Stimulated activated effector memory CD8-positive, alpha-beta T cell treated with anti-CD3 and anti-CD28 coated beads, Interleukin-12 subunit alpha, Interleukin-12 subunit beta, amount 100 ng/mL, for 72 hours (primary cell): ENCODE data around the gene FGF12.

ENCODE experiments used
- ATAC-seq: fragments of 150-1000 bp; cut with Tn5 transposase; 2 replicates; pipeline ENCODE4 v1.10.0; 2021
- DNase-seq, 2 donors: peaks; one replicate each; pipeline ENCODE4 v3.0.0; 2021 to 2022; ENCODE audit warnings: low spot score in 2 of 2
- H3K27ac Mint-ChIP-seq: one replicate; pipeline ENCODE4 v1.8.0; 2022; ENCODE audit warnings: mild to moderate bottlenecking, mixed read lengths
- H3K36me3 Mint-ChIP-seq: one replicate; pipeline ENCODE4 v1.8.0; 2022; ENCODE audit warnings: mild to moderate bottlenecking, mixed read lengths
- H3K4me1 Mint-ChIP-seq: one replicate; pipeline ENCODE4 v1.8.0; 2022; ENCODE audit warnings: mixed read lengths
- H3K4me3 Mint-ChIP-seq: one replicate; pipeline ENCODE4 v1.8.0; 2022; ENCODE audit warnings: mild to moderate bottlenecking, mixed read lengths
- H3K9me3 Mint-ChIP-seq: one replicate; pipeline ENCODE4 v1.8.0; 2022; ENCODE audit warnings: mixed read lengths

The FGF12 gene

DNA sequence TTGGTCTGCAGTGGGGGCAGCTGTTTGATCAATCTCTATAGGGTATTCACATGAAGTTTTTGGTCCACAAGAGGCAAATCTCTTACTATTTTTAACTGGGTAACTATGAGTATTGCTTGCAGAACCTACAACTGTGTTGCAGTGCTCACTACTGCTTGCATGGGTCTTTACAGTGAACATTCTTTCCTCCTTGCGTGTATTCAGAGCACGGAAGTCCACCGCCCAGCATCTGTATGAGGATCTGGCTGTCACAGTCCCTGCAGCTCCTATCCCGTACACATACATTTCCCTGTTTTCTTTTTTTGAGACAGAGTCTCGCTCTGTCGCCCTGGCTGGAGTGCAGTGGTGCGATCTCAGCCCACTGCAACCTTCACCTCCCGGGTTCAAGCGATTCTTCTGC lies 449.9 kb downstream of the FGF12 start:
- no peak overlapping the region for H3K4me3 Mint-ChIP-seq
- no peak overlapping the region for H3K27ac Mint-ChIP-seq
- H3K9me3 Mint-ChIP-seq: peaks cover 6% of the 10 kb centered on the region
- no peaks in the 10 kb centered on the region for H3K4me1 Mint-ChIP-seq
- ATAC-seq: no peak
- no peaks in the 10 kb centered on the region for H3K36me3 Mint-ChIP-seq
- DNase-seq: no peak

DNA sequence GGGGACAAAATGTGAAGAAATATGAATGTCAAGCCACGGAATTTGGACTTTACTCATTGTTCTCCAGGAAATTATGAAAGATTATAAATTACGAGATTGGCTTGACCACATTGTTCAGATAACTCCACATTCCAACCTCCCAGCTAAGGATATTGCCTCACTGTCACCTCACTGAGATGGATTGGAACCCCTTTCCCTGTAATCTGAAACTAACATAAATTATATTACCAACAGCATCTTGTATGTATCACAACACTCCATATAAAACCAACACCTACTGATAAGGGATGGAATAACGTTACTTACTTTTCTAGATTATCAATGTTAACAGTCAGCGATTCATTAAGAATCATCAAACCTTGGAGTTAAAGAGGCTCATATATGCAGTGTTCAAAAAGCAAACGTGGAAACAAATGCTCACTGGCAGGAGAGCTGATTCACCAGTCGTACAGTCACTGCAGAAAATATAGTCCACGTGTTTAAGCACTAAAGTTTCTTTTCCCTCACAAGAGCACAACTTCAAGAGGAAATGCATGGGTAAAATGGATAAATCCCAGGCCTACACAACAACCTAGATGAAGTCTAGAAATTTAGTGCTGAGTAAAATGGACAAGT lies 451.5 kb downstream of the FGF12 start:
- H3K4me1 Mint-ChIP-seq: no peaks in the 10 kb centered on the region
- no peak for DNase-seq
- no peak overlapping the region for H3K4me3 Mint-ChIP-seq

DNA sequence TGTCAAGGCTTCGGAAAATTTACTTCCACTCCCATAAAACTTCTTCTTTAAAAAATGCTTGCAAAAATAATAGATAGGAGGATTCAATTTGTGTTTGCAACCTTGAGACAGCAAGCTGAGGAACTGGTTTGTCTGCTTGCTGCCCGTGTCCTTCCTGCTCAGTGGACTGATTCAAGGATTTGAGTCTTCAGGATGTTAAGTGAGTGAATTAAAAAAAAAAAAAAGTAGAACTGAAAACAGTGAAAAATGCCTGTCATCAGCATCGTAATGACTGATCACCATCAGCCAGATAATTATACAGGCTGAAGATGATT lies 453.7 kb downstream of the FGF12 start:
- no peaks in the 10 kb centered on the region for H3K36me3 Mint-ChIP-seq
- H3K4me3 Mint-ChIP-seq: no peak overlapping the region
- no peak overlapping the region for H3K27ac Mint-ChIP-seq
- peaks cover 7% of the 10 kb centered on the region for H3K9me3 Mint-ChIP-seq
- no peak for ATAC-seq
- H3K4me1 Mint-ChIP-seq: no peaks in the 10 kb centered on the region
- DNase-seq: no peak

More for the DNA sequence above, 451.5 kb downstream of the FGF12 start:
- Mint-ChIP-seq H3K27ac (no peak overlapping the region), H3K36me3 (no peaks in the 10 kb centered on the region), H3K9me3 (peaks cover 3% of the 10 kb centered on the region)
- ATAC-seq: no peak

DNA sequence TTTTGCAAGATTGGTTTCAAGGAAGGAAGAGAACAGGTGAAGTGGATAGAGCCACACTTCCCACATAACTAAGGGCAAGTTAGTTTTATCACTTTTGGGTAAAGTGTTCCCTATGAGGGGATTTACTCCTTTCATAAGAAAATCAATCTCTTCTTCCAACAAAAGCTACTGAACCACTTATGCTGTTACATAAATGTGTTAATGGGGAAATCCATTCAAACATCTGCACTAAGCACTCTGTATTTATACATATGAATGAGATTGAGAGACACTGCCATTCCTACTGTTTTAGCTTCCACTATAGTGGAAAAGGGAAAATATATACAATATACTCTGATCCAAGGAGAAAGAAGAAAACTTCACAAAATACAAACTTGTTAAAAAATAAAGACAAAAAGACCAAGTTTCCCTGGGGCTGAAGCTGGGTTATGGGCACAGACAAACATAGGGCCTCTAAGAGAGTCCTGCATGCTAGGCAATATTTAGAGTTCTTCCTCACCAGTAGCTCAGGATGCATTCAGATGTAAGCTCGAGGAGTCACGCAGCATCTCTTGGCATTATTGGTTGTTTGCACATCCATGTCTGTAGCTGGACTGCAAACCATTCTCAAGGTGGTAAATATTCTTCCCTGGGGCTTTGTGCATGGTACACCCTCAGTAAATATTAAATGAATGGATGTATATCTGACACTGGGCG lies 454.2 kb downstream of the FGF12 start:
- ATAC-seq (no peak), DNase-seq (no peak)
- Mint-ChIP-seq H3K4me3 (no peak overlapping the region), H3K27ac (no peak overlapping the region), H3K36me3 (no peaks in the 10 kb centered on the region), H3K9me3 (peaks cover 7% of the 10 kb centered on the region), H3K4me1 (no peaks in the 10 kb centered on the region)

DNA sequence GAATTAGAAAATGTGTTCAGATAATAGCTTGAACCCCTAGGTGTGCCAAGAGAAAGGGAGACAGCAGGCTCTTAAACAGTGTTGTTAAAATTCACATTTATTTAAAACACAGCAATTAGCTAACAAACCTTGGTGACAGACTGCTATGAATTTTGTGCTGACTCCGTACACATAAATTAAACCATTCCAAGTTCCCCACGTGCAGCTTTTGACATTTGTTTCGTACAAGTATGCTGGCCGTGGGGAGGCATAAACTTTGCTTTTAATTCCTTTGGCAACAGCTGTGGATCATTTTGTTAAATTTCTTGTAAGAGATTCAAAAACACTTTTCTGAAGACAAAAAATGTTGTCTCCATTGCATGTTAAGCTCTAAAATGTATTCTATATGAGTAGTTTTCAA lies 465.3 kb downstream of the FGF12 start:
- no peak for DNase-seq
- no peak for ATAC-seq
- Mint-ChIP-seq H3K4me3 (no peak overlapping the region), H3K9me3 (peaks cover 12% of the 10 kb centered on the region), H3K36me3 (no peaks in the 10 kb centered on the region), H3K4me1 (no peaks in the 10 kb centered on the region), H3K27ac (no peak overlapping the region)

DNA sequence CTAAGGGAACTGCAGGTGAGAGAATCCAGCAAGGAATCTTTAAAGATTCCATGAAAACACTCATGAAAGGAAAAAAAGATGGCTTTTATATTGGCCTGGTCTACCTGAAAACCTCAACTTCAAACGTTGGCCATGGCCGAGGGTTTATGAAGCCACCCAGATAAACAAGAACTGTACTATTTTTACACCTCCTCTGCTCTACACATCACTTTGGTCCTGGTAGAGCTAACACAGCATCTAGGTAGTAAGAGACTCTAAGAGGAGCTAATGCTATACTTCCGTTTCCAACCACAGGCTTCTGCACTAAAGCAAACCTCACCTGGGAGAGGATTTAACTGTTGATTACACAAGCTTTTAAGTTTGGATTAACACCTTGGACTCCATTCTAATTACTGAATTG lies 466.2 kb downstream of the FGF12 start:
- Mint-ChIP-seq H3K4me1 (no peaks in the 10 kb centered on the region), H3K27ac (no peak overlapping the region), H3K9me3 (peaks cover 12% of the 10 kb centered on the region), H3K36me3 (no peaks in the 10 kb centered on the region), H3K4me3 (no peak overlapping the region)
- no peak for ATAC-seq
- DNase-seq: no peak

DNA sequence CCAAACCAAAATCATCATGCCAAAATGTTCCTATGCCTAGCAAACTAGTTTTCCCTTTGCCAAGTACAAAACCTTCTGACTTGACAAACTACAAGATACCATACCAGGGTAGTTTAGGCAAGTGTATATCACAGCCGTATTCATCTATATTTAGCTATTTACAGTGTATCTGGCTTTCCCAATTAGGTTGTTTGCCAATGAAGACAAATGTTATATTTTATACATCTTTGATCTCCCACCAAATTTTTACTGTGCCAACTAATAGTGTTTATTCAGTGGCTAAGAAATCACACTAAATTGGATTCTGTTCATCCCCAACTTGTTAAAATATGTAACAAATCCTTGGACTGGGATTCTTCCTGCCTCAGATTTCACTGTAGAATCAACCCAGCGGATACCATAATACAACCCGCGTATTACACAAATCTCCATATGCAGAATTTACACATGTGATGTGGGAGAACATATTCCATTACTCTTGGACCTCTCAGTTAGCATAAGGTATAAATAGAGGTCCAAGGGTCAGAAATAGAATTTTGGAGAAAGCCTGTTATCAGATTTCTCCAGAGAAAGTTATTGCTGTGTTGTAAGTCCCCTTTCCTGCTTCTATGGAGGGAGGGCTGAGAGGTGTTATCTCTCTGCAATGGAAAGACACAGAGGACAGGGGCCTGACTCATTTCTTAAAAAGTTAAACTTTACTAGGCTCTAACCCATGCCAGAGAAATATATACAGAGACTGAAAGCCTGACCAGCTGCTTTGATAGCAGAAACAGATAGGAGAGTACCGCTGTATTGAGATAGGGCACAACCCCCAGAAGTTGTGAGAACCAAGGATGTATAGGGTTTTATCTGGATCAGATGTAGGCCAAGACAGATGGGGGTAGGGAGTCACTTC lies 467.0 kb downstream of the FGF12 start:
- Mint-ChIP-seq H3K4me1 (no peaks in the 10 kb centered on the region), H3K4me3 (no peak overlapping the region)
- no peak for DNase-seq

DNA sequence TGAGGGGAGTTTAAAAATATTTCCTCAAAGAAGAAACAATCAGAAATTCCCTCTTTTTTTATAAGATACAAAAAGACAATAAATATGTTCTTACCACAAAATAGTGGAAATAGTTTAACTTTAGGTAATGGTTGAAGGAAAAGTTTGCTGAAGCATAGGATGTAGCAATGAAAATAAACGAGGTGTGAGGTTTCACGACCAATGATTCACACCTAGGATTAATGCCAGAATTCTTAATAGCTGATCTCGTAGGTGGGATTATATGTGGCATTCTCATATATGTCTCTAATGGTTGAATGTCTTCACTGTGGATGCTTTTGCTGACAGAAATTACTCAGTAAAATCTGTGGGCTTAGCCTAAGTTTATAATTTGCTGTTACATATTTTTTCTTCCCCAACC lies 467.7 kb downstream of the FGF12 start:
- Mint-ChIP-seq H3K9me3 (peaks cover 12% of the 10 kb centered on the region), H3K27ac (no peak overlapping the region), H3K36me3 (no peaks in the 10 kb centered on the region), H3K4me1 (no peaks in the 10 kb centered on the region), H3K4me3 (no peak overlapping the region)
- ATAC-seq (no peak), DNase-seq (no peak)

More for the DNA sequence above, 467.0 kb downstream of the FGF12 start:
- no peaks in the 10 kb centered on the region for H3K36me3 Mint-ChIP-seq
- ATAC-seq: no peak
- H3K9me3 Mint-ChIP-seq: peaks cover 12% of the 10 kb centered on the region
- no peak overlapping the region for H3K27ac Mint-ChIP-seq

DNA sequence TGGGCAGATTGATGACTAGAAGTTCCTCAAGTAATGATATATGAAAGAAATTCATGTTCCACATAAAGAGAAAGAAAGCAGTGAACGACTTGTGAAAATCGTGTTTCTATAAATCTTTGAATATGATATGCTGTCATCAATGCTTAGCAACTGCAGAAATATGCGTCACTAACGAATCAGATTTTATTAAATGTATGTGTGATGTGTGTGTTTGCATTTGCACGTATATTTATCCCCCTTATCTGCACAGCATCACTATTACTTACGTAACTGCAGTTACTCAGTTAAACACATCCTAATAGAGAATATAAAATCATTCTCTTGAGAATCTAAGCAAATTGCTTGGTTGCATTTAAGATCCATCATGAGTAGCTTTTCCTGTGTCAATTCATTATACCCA lies 468.6 kb downstream of the FGF12 start:
- no peak for DNase-seq
- H3K4me1 Mint-ChIP-seq: no peaks in the 10 kb centered on the region
- H3K4me3 Mint-ChIP-seq: no peak overlapping the region
- H3K36me3 Mint-ChIP-seq: no peaks in the 10 kb centered on the region
- no peak overlapping the region for H3K27ac Mint-ChIP-seq
- no peak for ATAC-seq
- H3K9me3 Mint-ChIP-seq: peaks cover 12% of the 10 kb centered on the region

DNA sequence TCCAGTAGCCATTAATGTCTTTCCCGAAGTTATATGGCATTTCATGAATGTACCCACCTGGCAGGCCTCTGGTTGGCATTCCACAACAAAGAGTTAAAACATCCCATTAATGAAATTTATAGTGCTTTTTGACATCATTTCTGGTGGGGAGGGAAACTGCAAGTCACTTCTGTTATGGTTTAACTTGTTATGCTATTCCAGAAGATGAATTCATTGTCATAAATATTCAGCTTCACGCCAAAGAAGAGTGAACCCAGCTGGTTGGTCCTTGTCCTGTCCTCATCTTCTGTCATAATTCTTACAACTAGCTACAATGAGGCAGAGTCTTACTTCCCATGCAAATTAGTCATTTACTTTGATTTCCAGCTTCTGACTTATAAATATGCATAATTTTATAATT lies 471.5 kb downstream of the FGF12 start:
- Mint-ChIP-seq H3K9me3 (peaks cover 12% of the 10 kb centered on the region), H3K4me1 (no peaks in the 10 kb centered on the region), H3K36me3 (no peaks in the 10 kb centered on the region), H3K27ac (no peak overlapping the region), H3K4me3 (no peak overlapping the region)
- ATAC-seq (no peak), DNase-seq (no peak)

DNA sequence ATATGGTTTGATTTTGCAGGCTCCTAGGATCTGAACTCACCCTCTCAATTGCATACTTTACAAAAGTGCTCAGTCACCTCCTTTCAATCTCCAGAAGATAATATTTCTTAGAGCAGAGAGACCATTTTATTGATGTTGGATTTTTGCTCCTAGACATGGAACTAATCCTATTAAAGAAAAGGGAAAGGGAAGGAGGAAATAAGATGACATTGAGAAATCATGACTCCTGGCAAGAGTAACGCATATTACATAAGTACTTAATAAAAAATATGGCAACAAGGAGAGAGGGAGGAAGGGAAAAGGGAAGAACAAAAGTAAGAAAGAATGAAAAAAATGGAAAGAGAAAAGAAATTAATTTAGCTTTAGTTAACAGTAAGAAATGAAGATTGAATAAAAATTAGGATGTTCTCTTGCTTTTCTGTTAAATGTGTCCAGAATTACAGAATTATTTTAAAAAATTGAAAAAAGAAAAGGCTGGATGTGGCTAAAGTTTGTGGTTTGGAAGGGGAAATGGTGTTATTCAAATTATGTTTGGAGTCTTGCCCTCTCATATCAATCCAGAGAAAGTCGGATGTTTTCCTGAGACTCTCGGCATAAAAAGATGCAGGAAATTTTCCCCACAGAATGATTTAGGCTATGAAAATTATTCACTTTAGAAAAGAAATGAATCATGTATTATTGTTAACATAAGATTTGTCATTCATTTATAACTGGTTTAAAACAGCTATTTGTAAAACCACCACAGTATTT lies 474.0 kb downstream of the FGF12 start:
- H3K4me3 Mint-ChIP-seq: no peak overlapping the region
- peaks cover 8% of the 10 kb centered on the region for H3K9me3 Mint-ChIP-seq
- H3K27ac Mint-ChIP-seq: no peak overlapping the region
- DNase-seq (no peak), ATAC-seq (no peak)
- H3K36me3 Mint-ChIP-seq: no peaks in the 10 kb centered on the region
- no peaks in the 10 kb centered on the region for H3K4me1 Mint-ChIP-seq

DNA sequence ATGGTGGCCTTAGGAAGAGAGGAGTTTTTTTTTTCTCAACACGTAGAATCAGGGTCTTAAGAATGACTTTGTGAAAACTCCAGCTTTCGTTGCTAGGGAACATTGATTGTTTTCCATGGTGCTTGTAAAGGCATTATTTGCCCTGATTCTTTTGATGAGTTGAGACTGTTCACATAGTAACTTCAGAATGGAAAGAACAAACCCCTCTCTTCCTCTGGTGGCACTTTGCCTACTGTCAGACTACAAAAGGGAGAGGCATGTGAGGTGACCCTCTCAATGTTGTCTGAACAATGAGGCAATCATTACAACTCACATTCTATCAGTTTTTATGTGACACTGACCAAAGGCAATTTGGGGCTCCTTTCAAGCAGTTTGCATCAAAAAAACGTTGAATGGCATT lies 477.8 kb downstream of the FGF12 start:
- no peaks in the 10 kb centered on the region for H3K4me1 Mint-ChIP-seq
- H3K36me3 Mint-ChIP-seq: no peaks in the 10 kb centered on the region
- DNase-seq: no peak
- peaks cover 7% of the 10 kb centered on the region for H3K9me3 Mint-ChIP-seq
- H3K27ac Mint-ChIP-seq: no peak overlapping the region
- ATAC-seq: no peak
- H3K4me3 Mint-ChIP-seq: no peak overlapping the region

DNA sequence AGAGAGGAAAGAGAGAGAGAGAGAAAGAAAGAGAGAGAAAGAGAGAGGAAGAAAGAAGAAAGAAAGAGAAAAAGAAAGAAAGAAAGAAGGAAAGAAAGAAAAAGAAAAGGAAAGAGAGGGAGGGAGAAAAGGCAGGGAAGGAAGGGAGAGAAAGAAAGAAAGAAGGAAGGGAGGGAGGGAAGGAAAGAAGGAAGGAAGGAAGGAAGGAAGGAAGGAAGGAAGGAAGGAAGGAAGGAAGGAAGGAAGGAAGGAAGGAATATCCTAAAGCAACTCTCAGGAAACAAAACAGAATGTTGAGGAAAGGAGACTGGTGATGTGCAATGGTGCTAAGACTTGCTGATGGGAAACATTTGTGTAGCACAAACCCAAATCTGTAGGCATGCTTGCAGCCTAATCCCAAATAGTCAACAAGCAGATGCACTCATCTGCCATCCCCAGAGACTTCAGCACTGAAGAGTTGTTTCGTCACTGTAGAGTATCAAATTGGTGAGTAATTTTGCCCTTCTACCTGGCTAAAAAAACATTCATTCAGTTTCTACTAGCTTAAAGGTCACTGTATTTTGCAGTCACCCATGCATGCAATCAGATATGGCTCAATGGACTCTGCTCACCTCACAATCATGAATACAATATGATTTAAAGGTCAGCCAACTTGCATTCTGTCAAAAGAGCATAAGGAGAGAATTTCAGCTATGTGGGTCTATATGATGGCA lies 480.3 kb downstream of the FGF12 start:
- DNase-seq (no peak), ATAC-seq (no peak)
- Mint-ChIP-seq H3K4me3 (no peak overlapping the region), H3K4me1 (no peaks in the 10 kb centered on the region), H3K36me3 (no peaks in the 10 kb centered on the region), H3K27ac (no peak overlapping the region), H3K9me3 (peaks cover 4% of the 10 kb centered on the region)

DNA sequence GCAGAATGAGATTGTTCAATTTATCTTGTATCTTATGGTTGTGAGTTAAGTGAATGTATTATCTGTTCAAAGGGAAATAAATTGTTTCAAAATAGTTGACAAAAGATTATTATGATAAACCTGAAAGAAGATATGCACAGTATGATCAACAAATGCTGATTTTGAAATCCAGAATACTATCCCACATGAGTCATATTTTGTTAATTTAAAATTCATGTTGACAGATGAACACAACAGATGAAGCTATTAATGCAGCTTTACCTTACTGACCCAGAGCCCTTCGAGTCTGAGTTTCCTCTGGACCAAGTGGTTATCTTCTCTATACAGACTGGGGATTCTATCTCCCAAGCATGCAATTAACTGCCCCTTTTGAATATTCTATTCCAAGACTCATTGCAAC lies 482.8 kb downstream of the FGF12 start:
- Mint-ChIP-seq H3K27ac (no peak overlapping the region), H3K36me3 (no peaks in the 10 kb centered on the region), H3K9me3 (peaks cover 9% of the 10 kb centered on the region), H3K4me1 (no peaks in the 10 kb centered on the region), H3K4me3 (no peak overlapping the region)
- DNase-seq: no peak
- no peak for ATAC-seq

DNA sequence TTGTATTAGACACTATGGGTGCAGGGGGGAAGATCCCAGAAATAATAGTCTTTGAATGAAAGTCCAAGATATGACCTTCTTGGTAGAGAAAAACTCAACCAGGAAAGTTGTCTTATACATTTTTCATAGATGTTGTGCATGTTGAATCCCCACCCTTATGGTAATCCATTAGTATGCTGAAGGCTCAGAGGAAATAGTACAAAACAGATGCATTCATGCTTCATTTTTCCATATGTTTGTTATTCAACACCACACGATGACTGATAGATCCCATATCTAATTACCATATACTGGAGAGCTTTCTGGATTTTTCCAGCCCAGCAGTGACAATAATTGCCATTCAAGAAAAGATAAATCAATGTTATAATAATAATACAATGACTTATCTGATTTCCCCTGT lies 487.4 kb downstream of the FGF12 start:
- Mint-ChIP-seq H3K4me3 (no peak overlapping the region), H3K36me3 (no peaks in the 10 kb centered on the region), H3K27ac (no peak overlapping the region), H3K4me1 (no peaks in the 10 kb centered on the region), H3K9me3 (peaks cover 10% of the 10 kb centered on the region)
- ATAC-seq: no peak
- no peak for DNase-seq
